K562 (cell line): ENCODE data around the gene OSM. TPM values are rescaled to one million over a fixed set of nuclear protein-coding genes. Genes with fewer than 3 reads are reported as not detected.

Source experiments
- THRAP3 ChIP-seq: fragments of 450-650 bp; IDR thresholded peaks from 2 replicates; pipeline ENCODE4 v1.6.1; 2016; ENCODE audit warnings: mild to moderate bottlenecking, inconsistent platforms, borderline replicate concordance
- polyA plus RNA-seq, 8 experiments: library from polyadenylated mRNA; depleted of rRNA in 4 of 8; stranded (reverse) in 5 of 8; unstranded in 3 of 8; fragments of >200 nt; fragmentation: Nextera tagmentation in 2 of 8; fragmentation: Illumina TruSeq in 1 of 8; extraction: Ambion mirVana in 2 of 8; extraction: Trizol in 1 of 8; gene quantifications; 2 replicates each; pipeline versions ENCODE4 v1.2.1 to v1.2.3, GENCODE V29; 2011 to 2014; ENCODE audit warnings: inconsistent platforms in 1 of 8, missing spikeins in 1 of 8
- total RNA-seq, 7 experiments: library from RNA; depleted of rRNA in 6 of 7; stranded (reverse); fragments of >200 nt in 6 of 7; fragmentation: Illumina TruSeq in 2 of 7; extraction: Trizol in 2 of 7; gene quantifications; 2 replicates each; pipeline versions ENCODE4 v1.2.1 to v1.2.3, GENCODE V29; 2011 to 2021; ENCODE audit warnings: low replicate concordance in 1 of 7
- TF ChIP-seq, protein P1 (sequence below), 2 experiments: fragments of 450-650 bp; formaldehyde crosslinking in 1 of 2; IDR thresholded peaks; 2 replicates each; pipeline versions ENCODE4 v1.4.0 to v1.6.1; 2014 to 2020; ENCODE audit warnings: mild to moderate bottlenecking in 2 of 2, borderline replicate concordance in 1 of 2, low read depth in 1 of 2
- TF ChIP-seq, protein P2 (sequence below), 2 experiments: fragments of 450-650 bp; IDR thresholded peaks; 2 replicates each; pipeline ENCODE4 v1.6.1; 2016; ENCODE audit warnings: mild to moderate bottlenecking in 2 of 2, borderline replicate concordance in 1 of 2, low read depth in 1 of 2, moderate library complexity in 1 of 2
- TF ChIP-seq, protein P3 (sequence below): fragments of 250-450 bp; sonication (Bioruptor Pico); IDR thresholded peaks from 2 replicates; pipeline ENCODE4 v1.8.0; 2022; ENCODE audit warnings: inconsistent platforms, mild to moderate bottlenecking, moderate library complexity, borderline replicate concordance

Gene OSM
- total and polyA plus RNA-seq, 9 of the 15 experiments (the other 6 are each of a cell fraction or from before 2014, with no cell fraction given) = 0.22 TPM; not detected in 8

DNA sequence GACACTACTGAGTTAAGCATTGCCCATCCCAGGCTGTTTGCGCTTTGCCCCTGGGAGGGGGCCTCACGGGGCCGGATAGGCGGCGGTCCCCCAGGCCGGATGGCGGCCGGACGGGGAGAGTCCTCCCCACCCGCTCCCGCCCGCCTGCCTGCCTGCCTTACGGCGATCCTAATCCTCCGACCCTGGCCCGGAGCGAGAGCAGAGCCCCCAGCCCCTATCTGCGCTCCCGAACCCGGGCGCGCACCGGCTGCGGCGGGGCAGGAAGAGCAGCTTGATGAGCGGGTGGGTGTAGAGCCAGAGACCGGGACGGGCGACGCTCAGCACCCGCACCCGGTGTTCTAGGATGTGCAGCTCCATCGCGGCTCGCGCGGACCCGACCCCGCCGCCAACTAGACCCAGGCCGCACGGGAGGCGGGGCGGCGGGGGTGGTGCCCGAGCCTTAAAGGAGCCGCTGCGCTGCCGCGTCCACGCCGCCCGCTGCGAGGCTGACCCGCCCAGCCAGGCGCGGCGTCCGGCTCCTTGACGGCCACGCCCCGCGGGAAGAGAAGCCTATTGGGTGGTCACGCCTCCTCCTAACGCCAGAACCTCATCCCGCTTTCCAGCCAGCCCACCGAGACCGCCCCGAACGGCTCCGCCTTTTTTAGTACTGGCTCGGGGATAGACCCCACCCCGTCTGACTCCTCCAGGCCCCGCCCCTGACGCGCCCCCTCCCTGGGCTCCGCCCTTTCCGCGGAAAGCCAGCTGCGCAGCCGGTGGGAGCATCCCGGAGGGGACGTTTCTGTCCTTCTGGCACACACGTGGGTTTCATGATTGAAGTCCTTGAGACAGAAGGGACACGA lies 22.7 kb upstream of the OSM start, which contains the start of gene CASTOR1 (continued):
- TF ChIP-seq, protein P1, sequence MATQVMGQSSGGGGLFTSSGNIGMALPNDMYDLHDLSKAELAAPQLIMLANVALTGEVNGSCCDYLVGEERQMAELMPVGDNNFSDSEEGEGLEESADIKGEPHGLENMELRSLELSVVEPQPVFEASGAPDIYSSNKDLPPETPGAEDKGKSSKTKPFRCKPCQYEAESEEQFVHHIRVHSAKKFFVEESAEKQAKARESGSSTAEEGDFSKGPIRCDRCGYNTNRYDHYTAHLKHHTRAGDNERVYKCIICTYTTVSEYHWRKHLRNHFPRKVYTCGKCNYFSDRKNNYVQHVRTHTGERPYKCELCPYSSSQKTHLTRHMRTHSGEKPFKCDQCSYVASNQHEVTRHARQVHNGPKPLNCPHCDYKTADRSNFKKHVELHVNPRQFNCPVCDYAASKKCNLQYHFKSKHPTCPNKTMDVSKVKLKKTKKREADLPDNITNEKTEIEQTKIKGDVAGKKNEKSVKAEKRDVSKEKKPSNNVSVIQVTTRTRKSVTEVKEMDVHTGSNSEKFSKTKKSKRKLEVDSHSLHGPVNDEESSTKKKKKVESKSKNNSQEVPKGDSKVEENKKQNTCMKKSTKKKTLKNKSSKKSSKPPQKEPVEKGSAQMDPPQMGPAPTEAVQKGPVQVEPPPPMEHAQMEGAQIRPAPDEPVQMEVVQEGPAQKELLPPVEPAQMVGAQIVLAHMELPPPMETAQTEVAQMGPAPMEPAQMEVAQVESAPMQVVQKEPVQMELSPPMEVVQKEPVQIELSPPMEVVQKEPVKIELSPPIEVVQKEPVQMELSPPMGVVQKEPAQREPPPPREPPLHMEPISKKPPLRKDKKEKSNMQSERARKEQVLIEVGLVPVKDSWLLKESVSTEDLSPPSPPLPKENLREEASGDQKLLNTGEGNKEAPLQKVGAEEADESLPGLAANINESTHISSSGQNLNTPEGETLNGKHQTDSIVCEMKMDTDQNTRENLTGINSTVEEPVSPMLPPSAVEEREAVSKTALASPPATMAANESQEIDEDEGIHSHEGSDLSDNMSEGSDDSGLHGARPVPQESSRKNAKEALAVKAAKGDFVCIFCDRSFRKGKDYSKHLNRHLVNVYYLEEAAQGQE (IDR thresholded peaks at IDR 0.05; ENCODE audit: borderline replicate concordance) = no peak
- TF ChIP-seq, protein P1 (CRISPR knock-in tag; IDR thresholded peaks at IDR 0.05; ENCODE audit: low read depth) = no peak
- no peak for TF ChIP-seq THRAP3
- TF ChIP-seq, protein P2, sequence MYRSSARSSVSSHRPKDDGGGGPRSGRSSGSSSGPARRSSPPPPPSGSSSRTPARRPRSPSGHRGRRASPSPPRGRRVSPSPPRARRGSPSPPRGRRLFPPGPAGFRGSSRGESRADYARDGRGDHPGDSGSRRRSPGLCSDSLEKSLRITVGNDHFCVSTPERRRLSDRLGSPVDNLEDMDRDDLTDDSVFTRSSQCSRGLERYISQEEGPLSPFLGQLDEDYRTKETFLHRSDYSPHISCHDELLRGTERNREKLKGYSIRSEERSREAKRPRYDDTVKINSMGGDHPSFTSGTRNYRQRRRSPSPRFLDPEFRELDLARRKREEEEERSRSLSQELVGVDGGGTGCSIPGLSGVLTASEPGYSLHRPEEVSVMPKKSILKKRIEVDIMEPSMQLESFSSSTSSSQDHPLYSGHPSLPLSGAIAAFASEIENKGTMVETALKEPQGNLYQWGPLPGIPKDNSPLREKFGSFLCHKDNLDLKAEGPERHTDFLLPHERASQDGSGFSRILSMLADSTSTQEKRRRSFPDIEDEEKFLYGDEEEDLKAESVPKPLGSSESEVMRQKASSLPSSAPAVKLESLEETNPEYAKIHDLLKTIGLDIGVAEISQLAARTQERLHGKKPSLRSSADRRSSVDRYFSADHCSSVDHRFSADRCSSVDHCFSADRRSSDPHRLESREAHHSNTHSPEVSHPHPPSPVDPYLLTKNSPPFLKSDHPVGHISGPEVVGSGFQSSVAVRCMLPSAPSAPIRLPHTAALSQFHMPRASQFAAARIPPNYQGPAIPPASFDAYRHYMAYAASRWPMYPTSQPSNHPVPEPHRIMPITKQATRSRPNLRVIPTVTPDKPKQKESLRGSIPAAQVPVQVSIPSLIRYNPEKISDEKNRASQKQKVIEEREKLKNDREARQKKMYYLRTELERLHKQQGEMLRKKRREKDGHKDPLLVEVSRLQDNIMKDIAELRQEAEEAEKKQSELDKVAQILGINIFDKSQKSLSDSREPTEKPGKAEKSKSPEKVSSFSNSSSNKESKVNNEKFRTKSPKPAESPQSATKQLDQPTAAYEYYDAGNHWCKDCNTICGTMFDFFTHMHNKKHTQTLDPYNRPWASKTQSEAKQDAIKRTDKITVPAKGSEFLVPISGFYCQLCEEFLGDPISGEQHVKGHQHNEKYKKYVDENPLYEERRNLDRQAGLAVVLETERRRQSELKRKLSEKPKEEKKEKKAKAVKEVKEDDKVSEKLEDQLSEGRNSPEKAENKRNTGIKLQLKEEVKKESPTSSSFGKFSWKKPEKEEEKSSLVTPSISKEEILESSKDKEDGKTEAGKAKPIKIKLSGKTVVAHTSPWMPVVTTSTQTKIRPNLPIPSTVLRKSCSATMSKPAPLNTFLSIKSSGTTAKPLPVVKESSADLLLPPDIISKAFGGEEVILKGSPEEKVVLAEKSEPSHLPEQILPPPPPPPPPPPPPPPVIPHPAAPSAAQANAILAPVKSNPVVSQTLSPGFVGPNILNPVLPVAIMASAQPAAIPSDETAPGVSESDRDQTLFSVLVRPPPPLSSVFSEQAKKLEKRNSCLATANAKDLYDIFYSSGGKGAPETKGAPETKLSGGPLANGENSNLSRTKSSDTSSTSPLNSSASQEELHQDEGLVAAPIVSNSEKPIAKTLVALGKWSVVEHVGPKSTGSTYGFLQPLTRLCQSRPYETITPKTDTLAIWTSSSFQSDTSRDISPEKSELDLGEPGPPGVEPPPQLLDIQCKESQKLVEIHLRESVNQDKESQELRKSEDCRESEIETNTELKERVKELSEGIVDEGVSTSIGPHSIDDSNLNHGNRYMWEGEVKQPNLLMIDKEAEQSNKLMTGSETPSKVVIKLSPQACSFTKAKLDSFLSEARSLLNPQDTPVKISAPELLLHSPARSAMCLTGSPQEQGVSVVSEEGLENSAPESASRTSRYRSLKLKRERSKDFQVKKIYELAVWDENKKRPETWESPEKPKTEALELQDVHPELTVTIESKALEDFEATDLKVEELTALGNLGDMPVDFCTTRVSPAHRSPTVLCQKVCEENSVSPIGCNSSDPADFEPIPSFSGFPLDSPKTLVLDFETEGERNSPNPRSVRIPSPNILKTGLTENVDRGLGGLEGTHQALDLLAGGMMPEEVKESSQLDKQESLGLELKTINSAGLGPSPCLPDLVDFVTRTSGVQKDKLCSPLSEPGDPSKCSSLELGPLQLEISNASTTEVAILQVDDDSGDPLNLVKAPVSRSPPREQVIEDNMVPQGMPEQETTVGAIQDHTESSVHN (IDR thresholded peaks at IDR 0.05; ENCODE audit: borderline replicate concordance in 1 of 2, low read depth in 1 of 2) = no peak
- TF ChIP-seq, protein P3, sequence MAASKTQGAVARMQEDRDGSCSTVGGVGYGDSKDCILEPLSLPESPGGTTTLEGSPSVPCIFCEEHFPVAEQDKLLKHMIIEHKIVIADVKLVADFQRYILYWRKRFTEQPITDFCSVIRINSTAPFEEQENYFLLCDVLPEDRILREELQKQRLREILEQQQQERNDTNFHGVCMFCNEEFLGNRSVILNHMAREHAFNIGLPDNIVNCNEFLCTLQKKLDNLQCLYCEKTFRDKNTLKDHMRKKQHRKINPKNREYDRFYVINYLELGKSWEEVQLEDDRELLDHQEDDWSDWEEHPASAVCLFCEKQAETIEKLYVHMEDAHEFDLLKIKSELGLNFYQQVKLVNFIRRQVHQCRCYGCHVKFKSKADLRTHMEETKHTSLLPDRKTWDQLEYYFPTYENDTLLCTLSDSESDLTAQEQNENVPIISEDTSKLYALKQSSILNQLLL (CRISPR knock-in tag) = no peak
